HepG2 (cell line): ENCODE results near the gene CYP27A1. TPM values are rescaled to one million over a fixed set of nuclear protein-coding genes. Genes with fewer than 3 reads are reported as not detected.

Experiments
- ATM ChIP-seq: fragments of 450-650 bp; IDR thresholded peaks from 2 replicates; pipeline ENCODE4 v1.7.1; 2017; ENCODE audit warnings: mild to moderate bottlenecking, borderline replicate concordance
- CBX5 ChIP-seq: sonication (generic); formaldehyde crosslinking; IDR thresholded peaks from 2 replicates; pipeline ENCODE4 v1.4.0; 2020; ENCODE audit warnings: missing genetic modification reagents, borderline replicate concordance
- ETV5 ChIP-seq: IDR thresholded peaks from 2 replicates; pipeline ENCODE4 v1.6.1; 2018; ENCODE audit warnings: missing biosample characterization, missing genetic modification reagents, inconsistent platforms, borderline replicate concordance
- EZH2 ChIP-seq: conservative IDR thresholded peaks from 2 replicates; pipeline ENCODE4 v1.6.1; 2012; ENCODE audit warnings: mild to moderate bottlenecking, low read depth, low read length, moderate library complexity
- FOSL2 ChIP-seq: sonication (generic); formaldehyde crosslinking; IDR thresholded peaks from 2 replicates; pipeline ENCODE4 v1.4.0; 2020; ENCODE audit warnings: missing genetic modification reagents
- FOXA1 ChIP-seq, 2 experiments: fragments of 450-650 bp in 1 of 2; sonication (generic) in 1 of 2; formaldehyde crosslinking in 1 of 2; IDR thresholded peaks; 2 replicates each; pipeline versions ENCODE4 v1.4.0 to v1.6.1; 2016 to 2020; ENCODE audit warnings: missing genetic modification reagents in 1 of 2
- GATAD2A ChIP-seq: IDR thresholded peaks from 2 replicates; pipeline ENCODE4 v1.6.1; 2016
- KDM1A ChIP-seq: IDR thresholded peaks from 2 replicates; pipeline ENCODE4 v1.6.1; 2016; ENCODE audit warnings: missing compliant biosample characterization
- MTA1 ChIP-seq: sonication (generic); formaldehyde crosslinking; IDR thresholded peaks from 2 replicates; pipeline ENCODE4 v1.4.0; 2020; ENCODE audit warnings: missing genetic modification reagents, mild to moderate bottlenecking, borderline replicate concordance
- RARA ChIP-seq: IDR thresholded peaks from 2 replicates; pipeline ENCODE4 v1.6.1; 2016; ENCODE audit warnings: missing genetic modification reagents, missing compliant biosample characterization
- SOX5 ChIP-seq: IDR thresholded peaks from 2 replicates; pipeline ENCODE4 v1.6.1; 2016; ENCODE audit warnings: borderline replicate concordance
- TBL1XR1 ChIP-seq: fragments of 150-350 bp; IDR thresholded peaks from 2 replicates; pipeline ENCODE4 v1.6.1; 2014; ENCODE audit warnings: borderline replicate concordance, low read length; ENCODE audit not compliant: partially characterized antibody
- ZNF3 ChIP-seq: IDR thresholded peaks from 2 replicates; pipeline ENCODE4 v1.7.0; 2017; ENCODE audit warnings: inconsistent platforms
- ZNF44 ChIP-seq: sonication (generic); formaldehyde crosslinking; IDR thresholded peaks from 2 replicates; pipeline ENCODE4 v1.5.1; 2020; ENCODE audit warnings: mild to moderate bottlenecking, missing genetic modification reagents
- ZNF460 ChIP-seq: sonication (generic); formaldehyde crosslinking; IDR thresholded peaks from 2 replicates; pipeline ENCODE4 v1.5.1; 2020; ENCODE audit warnings: missing genetic modification reagents, mild to moderate bottlenecking, borderline replicate concordance
- ZNF563 ChIP-seq: sonication (generic); formaldehyde crosslinking; IDR thresholded peaks from 2 replicates; pipeline ENCODE4 v1.8.0; 2022; ENCODE audit warnings: mild to moderate bottlenecking, moderate library complexity, missing genetic modification reagents
- ZNF607 ChIP-seq: sonication (generic); formaldehyde crosslinking; IDR thresholded peaks from 2 replicates; pipeline ENCODE4 v1.5.1; 2020; ENCODE audit warnings: missing genetic modification reagents, mild to moderate bottlenecking, borderline replicate concordance
- ZSCAN21 ChIP-seq: sonication (generic); formaldehyde crosslinking; IDR thresholded peaks from 2 replicates; pipeline ENCODE4 v1.8.0; 2022; ENCODE audit warnings: mild to moderate bottlenecking, missing genetic modification reagents, moderate library complexity, borderline replicate concordance
- polyA plus RNA-seq, 8 experiments: library from polyadenylated mRNA; depleted of rRNA in 3 of 8; stranded (reverse) in 7 of 8; unstranded in 1 of 8; fragments of >200 nt; fragmentation: Illumina TruSeq in 4 of 8; extraction: Trizol in 4 of 8; gene quantifications; 2 replicates each; pipeline versions ENCODE4 v1.2.1 to v1.2.3, GENCODE V29; 2011 to 2016; ENCODE audit warnings: low read depth in 4 of 8, missing spikeins in 1 of 8, mixed read lengths in 1 of 8; ENCODE audit not compliant: insufficient read depth in 1 of 8
- total RNA-seq, 5 experiments: library from RNA; depleted of rRNA; stranded (reverse); fragments of >200 nt; fragmentation: Illumina TruSeq; extraction: Trizol; gene quantifications; 2 replicates each; pipeline ENCODE4 v1.2.3, GENCODE V29; 2016; ENCODE audit warnings: low read depth in 1 of 5
- TF ChIP-seq, protein P1 (sequence below): sonication (generic); formaldehyde crosslinking; IDR thresholded peaks from 2 replicates; pipeline ENCODE4 v1.5.1; 2020; ENCODE audit warnings: missing genetic modification reagents, mild to moderate bottlenecking, borderline replicate concordance
- TF ChIP-seq, protein P2 (sequence below): sonication (generic); formaldehyde crosslinking; IDR thresholded peaks from 2 replicates; pipeline ENCODE4 v1.5.0; 2020; ENCODE audit warnings: mild to moderate bottlenecking, low read depth, missing genetic modification reagents, borderline replicate concordance
- TF ChIP-seq, protein P3 (sequence below): sonication (generic); IDR thresholded peaks from 2 replicates; pipeline ENCODE4 v1.6.1; 2016; ENCODE audit warnings: low read depth, borderline replicate concordance
- TF ChIP-seq, protein P4 (sequence below): sonication (generic); formaldehyde crosslinking; conservative IDR thresholded peaks from 2 replicates; pipeline ENCODE4 v1.8.0; 2022; ENCODE audit warnings: mild to moderate bottlenecking, moderate library complexity, missing genetic modification reagents
- TF ChIP-seq, protein P5 (sequence below): sonication (generic); formaldehyde crosslinking; conservative IDR thresholded peaks from 2 replicates; pipeline ENCODE4 v1.4.0; 2020; ENCODE audit warnings: missing genetic modification reagents

The CYP27A1 gene
- total and polyA plus RNA-seq, 2 of the 13 experiments (the other 11 are each of a cell fraction or from before 2014, with no cell fraction given): 157 to 266 TPM

DNA sequence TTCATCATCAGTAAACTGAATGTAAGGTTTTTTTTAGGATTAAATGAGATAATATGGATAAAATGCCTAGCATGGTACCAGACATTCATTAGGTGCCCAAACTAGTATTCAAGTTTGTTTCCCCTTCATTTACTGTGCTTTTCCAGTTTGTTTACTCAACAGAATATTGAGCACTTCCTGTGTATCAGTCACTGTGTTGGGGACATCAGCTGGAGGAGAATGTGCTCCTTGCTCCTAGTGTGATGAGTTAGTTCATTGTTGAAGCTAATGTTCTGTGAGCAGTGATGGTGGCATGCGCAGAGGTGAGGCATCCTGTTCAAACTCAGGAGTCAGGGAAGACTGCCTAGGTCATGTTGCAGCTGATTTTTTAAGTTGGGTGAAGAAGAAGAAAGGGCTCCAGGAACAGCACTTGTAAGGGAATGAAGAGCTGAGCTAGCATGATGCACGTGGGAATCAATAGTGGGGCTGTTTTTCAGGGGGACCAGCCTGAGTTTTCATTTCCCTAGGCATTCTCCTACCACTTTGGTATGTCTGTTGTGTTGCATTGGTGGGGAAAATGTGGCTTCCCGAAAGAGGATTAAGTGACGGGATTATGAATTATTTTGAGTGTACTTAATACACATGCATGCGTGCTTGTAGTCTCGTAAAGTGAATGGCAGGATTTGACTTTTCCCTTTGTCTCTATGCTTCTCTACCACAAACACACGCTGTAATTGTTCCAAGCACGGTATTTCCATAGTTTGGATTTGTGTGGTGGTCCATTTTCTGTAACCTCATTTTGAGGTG is 47.6 kb upstream of the CYP27A1 start (continued):
- TF ChIP-seq MTA1 (no peak), ZSCAN21 (CRISPR knock-in tag) (no peak), ZNF460 (CRISPR knock-in tag) (no peak), ZNF3 (CRISPR knock-in tag) (peak; percentile 69), ZNF44 (CRISPR knock-in tag) (0 out of 2 replicates have a peak, but pooled peaks have one; percentile 4), GATAD2A (CRISPR knock-in tag) (peak; percentile 32; the same call in 1 of the 2 replicates), KDM1A (CRISPR knock-in tag) (peak; percentile 87), ZNF607 (CRISPR knock-in tag) (no peak), ZNF563 (CRISPR knock-in tag) (no peak), ETV5 (CRISPR knock-in tag) (peak; percentile 68; the same call in 1 of the 2 replicates), SOX5 (0 out of 2 replicates have a peak, but pooled peaks have one; percentile 33), ATM (no peak), CBX5 (CRISPR knock-in tag) (0 out of 2 replicates have a peak, but pooled peaks have one; percentile 18), FOXA1 (IDR thresholded peaks at IDR 0.05) (no peak), FOXA1 (CRISPR knock-in tag; IDR thresholded peaks at IDR 0.05) (peak; percentile 52; the same call in 1 of the 2 replicates), TBL1XR1 (no peak), FOSL2 (peak; percentile 39), EZH2 (no peak), RARA (CRISPR knock-in tag) (peak; percentile 34; the same call in 1 of the 2 replicates)
- TF ChIP-seq, protein P1, sequence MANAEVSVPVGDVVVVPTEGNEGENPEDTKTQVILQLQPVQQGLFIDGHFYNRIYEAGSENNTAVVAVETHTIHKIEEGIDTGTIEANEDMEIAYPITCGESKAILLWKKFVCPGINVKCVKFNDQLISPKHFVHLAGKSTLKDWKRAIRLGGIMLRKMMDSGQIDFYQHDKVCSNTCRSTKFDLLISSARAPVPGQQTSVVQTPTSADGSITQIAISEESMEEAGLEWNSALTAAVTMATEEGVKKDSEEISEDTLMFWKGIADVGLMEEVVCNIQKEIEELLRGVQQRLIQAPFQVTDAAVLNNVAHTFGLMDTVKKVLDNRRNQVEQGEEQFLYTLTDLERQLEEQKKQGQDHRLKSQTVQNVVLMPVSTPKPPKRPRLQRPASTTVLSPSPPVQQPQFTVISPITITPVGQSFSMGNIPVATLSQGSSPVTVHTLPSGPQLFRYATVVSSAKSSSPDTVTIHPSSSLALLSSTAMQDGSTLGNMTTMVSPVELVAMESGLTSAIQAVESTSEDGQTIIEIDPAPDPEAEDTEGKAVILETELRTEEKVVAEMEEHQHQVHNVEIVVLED (CRISPR knock-in tag): no peak
- TF ChIP-seq, protein P2, sequence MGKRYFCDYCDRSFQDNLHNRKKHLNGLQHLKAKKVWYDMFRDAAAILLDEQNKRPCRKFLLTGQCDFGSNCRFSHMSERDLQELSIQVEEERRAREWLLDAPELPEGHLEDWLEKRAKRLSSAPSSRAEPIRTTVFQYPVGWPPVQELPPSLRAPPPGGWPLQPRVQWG (CRISPR knock-in tag): no peak
- TF ChIP-seq, protein P3, sequence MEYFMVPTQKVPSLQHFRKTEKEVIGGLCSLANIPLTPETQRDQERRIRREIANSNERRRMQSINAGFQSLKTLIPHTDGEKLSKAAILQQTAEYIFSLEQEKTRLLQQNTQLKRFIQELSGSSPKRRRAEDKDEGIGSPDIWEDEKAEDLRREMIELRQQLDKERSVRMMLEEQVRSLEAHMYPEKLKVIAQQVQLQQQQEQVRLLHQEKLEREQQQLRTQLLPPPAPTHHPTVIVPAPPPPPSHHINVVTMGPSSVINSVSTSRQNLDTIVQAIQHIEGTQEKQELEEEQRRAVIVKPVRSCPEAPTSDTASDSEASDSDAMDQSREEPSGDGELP: peak; percentile 81
- TF ChIP-seq, protein P4, sequence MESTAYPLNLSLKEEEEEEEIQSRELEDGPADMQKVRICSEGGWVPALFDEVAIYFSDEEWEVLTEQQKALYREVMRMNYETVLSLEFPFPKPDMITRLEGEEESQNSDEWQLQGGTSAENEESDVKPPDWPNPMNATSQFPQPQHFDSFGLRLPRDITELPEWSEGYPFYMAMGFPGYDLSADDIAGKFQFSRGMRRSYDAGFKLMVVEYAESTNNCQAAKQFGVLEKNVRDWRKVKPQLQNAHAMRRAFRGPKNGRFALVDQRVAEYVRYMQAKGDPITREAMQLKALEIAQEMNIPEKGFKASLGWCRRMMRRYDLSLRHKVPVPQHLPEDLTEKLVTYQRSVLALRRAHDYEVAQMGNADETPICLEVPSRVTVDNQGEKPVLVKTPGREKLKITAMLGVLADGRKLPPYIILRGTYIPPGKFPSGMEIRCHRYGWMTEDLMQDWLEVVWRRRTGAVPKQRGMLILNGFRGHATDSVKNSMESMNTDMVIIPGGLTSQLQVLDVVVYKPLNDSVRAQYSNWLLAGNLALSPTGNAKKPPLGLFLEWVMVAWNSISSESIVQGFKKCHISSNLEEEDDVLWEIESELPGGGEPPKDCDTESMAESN (CRISPR knock-in tag): no peak
- TF ChIP-seq, protein P5, sequence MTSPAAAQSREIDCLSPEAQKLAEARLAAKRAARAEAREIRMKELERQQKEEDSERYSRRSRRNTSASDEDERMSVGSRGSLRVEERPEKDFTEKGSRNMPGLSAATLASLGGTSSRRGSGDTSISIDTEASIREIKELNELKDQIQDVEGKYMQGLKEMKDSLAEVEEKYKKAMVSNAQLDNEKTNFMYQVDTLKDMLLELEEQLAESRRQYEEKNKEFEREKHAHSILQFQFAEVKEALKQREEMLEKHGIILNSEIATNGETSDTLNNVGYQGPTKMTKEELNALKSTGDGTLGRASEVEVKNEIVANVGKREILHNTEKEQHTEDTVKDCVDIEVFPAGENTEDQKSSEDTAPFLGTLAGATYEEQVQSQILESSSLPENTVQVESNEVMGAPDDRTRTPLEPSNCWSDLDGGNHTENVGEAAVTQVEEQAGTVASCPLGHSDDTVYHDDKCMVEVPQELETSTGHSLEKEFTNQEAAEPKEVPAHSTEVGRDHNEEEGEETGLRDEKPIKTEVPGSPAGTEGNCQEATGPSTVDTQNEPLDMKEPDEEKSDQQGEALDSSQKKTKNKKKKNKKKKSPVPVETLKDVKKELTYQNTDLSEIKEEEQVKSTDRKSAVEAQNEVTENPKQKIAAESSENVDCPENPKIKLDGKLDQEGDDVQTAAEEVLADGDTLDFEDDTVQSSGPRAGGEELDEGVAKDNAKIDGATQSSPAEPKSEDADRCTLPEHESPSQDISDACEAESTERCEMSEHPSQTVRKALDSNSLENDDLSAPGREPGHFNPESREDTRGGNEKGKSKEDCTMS (CRISPR knock-in tag): no peak
